IPS-NIHi7 (cell line): Measurements from ENCODE around the gene CACNA2D2.

Experiments
- DNase-seq: peaks from one replicate; pipeline ENCODE4 v3.0.0; 2012; ENCODE audit warnings: mixed read lengths; ENCODE audit errors: extremely low spot score

The CACNA2D2 gene

GRCh38 chr3:50327129-50327528 lies 176.3 kb downstream of the CACNA2D2 start:
- DNase-seq: no peak

DNA sequence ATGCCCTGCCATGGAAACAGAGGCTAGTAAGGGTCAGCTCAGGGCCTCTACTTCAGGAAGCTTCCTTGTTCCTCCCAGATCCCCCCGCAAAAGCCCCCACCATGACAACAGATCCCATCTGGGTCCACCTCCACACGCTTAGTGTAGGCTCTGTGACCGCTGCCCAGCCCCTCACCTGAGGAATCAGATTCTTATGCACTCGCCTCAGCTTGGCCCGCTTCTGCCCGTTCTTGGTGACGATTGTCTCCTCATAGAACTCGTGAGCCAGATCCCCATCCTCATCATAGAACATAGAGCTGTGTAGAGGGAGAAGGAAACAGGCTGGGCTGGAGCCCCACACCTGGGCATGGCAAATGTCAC lies 177.3 kb downstream of the CACNA2D2 start:
- DNase-seq: no peak

- no peak for DNase-seq
These were observed 177.8 kb downstream of the CACNA2D2 start for GRCh38 chr3:50325497-50326181.

DNA sequence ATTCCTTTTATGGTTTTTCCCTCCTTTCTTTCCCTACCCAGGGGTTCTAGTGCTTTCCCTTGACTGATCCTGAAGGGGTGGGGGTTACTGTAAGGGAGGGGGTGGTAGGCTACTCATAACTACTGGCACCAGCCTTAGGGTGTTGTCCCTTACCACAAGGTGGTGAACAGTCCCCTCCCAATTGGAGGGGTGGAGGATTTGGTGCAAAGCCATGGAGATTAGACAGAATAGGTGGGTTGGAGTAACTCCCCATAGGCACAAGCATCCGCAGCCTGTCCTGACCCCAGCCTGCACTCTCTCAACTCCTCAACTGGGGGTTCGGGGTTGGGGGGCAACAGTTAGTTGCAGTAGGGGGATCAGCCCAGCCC lies 178.3 kb downstream of the CACNA2D2 start:
- DNase-seq: no peak

DNA sequence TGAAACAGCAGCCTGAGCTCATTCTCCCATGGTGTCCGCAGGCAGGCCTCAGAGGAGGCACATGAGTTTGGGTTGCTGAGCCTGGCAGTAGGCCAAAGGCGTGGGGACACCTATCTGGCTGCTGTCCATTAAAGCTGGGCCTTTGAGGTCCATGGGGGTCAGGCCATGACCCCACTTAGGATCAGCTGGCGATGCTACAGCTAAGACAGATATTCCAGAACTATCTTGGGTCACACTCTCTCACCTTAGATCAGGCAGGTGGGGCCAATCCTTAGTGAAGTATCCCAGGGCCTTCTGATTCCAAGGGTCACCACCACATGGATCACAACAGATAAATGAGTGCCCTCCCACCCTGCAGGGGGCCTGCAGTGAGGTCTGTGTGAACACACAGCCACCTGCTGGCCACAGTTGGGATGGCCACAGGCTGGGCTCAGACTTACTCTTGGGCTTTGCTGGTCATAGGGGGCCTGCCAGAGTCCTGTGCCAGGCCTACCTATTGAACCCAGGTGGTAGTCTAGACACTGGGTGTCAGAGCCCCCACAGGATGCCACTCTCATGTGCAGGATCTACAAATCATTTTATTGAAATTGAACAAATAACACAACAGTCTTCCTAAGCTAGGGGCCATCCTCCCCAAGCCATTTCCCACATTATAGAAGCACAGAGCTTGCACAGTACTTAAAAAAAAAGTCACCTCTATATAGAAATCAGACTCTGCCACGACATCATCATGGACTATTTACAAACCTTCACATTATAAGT lies 178.9 kb downstream of the CACNA2D2 start:
- peak; percentile 78 for DNase-seq

DNA sequence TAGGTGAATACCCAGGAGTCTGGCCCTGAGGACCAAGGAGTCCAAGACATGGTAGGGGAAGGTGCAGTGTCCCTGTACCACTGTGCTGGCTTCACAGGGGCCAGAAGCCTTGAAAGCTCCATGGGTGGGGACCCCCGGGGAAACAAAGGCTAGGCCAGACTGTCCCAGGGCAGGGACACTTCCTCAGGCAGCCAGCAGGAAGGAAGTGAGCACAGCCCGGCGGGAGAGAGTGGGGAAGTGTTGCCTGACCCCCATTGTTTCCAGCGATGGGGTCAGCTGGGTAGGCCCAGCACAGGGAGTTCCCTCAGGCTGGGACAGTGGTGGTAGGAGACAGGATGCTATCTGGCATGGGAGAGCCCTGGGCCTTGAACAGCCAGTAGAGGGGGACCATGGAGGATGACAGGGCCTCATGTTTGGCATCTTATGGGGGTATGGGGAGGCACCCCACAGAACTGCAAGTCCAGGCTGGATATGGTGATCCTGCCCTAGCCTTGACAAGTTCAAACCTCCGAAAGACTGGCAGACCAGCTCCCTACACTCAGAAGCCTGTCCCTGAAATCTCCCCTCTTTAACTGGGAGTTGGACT lies 179.7 kb downstream of the CACNA2D2 start:
- no peak for DNase-seq

GRCh38 chr3:50323092-50323600 lies 180.3 kb downstream of the CACNA2D2 start:
- no peak for DNase-seq

DNA sequence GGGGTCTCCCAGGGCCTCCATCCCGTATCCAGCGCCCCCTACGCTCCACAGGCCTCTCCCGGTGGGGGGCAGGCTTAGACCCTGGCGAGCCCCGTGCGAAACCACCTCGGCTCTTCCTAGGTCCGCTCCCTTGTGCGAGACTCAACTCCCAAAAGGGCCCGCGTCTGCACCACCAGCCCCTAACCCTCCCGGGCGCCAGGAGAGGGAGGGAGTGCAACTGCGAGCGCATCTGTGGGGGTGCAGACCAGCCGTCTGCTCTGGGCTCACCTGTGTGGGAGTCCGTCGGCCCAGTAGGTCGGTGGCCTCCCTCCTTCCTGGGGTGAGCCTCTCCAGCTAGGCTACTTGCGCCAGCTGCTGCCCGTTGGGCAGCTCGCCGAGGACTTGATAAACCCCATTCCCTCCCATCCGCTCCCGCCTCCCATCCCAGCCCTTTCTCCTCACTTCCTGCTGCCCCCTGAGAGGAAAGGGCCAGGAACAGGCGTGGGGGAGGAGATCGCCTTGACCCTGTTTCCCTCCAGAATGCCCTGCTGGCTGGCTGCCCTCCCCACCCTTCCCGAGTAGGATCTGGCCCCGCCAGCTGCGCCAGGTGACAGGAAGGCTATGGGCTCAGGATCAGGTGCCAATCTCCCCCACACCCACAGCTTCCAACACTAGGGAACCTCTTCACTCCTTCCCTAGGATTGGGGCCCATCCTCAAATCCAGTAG lies 180.9 kb downstream of the CACNA2D2 start, which contains the start of gene HYAL2:
HYAL2 (minus strand) TSS at position 360 of the 706 bp plus-strand sequence. CDS start 2,256 bp downstream, outside the sequence.
- DNase-seq: no peak

GRCh38 chr3:50322115-50322385 lies 181.4 kb downstream of the CACNA2D2 start:
- DNase-seq: no peak

DNA sequence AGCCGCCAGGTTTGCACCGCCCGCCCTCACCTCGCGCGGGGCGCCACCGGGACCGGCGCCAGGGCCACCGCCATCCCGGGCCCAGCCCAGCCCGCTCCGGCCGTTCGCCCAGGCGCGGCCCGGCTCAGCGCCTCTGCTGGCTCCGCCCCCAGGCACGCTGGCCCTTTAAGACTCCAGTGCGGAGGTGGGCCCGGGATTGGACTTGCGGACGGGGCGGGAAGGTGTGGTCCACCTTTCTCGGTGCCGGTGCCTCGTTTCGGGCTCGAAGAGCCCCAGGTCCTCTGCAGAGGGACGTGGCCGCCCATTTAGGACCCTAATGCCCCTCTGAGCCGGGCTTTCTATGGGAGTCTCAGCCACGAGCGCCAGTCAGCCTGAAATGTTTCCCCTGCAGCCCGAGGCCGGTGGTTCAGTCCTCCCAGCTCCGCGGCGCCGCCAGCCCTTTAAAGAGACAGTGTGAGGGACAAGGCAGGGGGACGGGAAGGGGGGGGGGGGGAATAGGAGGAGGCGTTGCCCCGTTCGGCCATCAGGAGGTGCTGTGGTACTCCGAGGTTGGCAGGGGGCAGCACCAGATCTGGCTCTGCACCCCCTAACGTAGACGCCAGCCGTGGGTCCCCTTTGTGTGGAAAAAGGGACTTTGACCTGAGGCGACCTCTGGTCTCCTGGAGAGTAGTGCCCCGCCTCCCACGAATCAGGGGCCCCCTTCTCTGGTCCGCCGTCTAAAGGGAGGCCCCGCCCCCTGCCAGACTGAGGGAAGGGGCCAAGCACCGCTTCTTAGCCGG lies 181.9 kb downstream of the CACNA2D2 start:
- peak; percentile 87 for DNase-seq

DNA sequence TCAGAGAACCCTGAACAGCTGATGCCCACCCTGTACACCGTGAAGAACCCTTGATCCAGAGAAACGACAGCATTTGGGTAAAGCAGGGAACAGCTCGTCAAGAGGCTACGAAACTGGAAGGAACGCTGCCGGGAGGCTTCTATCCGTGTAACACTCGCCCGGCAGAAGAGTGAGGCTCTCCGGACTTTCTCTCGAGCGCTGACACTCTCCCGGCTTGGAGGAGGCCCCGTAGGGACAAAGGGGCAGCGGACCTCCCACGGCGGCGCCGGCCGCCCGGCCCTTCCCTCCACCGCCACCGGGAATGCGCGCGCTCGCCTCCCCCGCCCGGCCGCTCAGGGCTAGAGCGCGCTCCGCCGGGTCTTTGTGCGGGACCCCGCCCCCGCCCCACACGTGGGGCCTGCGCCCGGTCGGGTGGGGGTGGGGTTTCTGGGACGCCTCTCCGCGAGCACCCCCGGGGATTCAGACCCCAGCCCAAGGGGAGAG lies 182.5 kb downstream of the CACNA2D2 start:
- DNase-seq: peak; percentile 85

GRCh38 chr3:50319894-50320625 lies 183.4 kb downstream of the CACNA2D2 start:
- no peak for DNase-seq

DNA sequence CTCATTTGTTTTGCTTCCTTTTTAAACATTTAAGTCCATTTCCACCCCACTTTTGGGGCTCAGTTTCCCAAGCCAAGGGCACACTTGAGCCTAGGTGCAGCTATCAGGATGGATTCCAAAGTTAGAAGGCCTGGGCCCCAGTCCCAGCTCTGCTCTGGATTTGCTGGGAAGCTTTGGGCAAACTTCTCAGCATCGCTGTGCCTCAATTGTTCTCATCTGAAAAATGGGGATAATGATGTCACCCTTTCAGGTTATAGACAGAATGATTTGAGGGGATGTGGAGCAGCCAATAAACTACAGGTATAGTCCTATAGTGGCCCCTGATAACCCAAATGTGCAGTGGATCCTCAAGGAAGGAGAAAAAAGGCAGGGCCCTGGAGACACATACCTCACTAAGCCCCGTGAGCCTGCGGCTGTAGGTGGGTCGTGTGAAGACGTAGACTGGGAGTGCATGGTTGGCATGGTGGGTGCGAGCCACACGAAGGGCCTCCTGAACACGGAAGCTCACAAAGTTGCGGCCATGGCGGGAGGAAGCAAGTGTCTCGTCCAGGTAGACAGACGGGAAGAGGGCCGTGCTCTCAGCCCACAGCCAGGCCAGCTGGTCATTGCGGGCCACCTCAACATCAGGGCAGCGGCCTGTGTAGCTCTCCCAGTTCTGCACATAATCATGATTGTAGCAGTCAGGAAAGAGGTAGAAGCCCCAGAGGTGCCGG lies 184.1 kb downstream of the CACNA2D2 start:
- no peak for DNase-seq

DNA sequence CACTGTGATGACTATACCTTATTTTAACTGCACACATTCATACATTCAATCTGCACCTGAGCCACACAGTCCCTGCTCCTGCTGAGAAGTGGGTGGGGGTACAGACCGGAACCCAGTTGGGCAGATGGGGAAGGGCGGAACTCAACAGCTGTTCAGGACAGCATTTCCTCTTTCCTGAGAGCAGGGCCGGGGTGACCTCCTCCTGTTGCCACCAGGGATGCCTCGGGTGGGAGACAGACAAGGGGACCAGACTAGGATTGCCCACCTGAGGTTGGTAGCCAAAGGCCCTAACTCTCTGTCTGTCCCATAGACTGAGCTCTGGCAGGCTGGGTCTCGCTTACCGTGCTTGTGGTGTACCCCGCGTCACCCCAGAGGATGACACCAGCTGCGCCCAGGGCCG lies 184.8 kb downstream of the CACNA2D2 start:
- no peak for DNase-seq

DNA sequence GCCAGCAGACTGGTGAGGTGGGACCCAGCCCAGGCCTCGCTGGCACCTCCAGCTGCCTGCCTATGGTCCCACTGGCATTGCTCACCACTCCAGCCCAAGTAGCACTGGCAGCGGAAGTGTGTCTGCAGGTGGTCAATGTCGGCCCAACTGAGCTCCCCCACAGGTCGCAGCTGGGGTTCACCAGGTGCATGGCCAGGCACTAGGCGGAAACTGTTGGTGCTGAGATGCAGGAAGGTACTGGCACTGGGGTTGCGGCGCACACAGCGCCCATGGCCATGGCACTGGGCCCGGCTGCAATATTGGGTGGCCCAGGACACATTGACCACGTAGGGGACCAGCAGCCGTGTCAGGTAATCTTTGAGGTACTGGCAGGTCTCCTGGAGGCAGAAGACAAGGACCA lies 185.3 kb downstream of the CACNA2D2 start:
- DNase-seq: no peak

GRCh38 chr3:50317300-50317699 lies 186.1 kb downstream of the CACNA2D2 start:
- DNase-seq: no peak

DNA sequence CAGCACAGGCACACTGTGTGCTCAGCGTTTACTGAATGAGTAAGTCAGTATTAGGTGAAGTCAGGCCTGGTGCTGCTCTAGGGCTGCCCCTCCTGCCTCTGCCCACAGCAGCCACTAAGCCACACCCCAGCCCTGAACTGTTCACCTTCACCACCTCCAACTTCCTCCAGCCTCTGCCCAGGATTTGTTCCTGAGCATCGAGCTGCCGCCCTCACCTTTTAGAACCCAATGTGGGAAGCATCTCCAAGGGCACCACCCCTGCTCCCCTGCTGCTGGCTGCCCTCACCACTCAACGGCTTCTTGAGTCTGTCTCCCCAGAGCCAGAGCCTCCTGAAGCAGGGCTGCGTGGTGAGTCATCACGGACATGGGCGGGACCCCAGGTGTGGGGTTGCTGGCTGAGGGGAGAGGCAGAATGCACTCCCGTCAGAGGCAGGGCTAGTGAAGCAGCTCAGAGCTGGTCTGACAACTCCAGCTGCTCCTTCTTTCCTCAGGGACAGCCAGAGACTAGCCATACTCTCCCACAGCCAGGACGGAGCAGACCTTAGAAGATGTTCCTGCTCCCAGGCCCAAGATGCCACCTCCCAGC lies 186.7 kb downstream of the CACNA2D2 start:
- DNase-seq: no peak

DNA sequence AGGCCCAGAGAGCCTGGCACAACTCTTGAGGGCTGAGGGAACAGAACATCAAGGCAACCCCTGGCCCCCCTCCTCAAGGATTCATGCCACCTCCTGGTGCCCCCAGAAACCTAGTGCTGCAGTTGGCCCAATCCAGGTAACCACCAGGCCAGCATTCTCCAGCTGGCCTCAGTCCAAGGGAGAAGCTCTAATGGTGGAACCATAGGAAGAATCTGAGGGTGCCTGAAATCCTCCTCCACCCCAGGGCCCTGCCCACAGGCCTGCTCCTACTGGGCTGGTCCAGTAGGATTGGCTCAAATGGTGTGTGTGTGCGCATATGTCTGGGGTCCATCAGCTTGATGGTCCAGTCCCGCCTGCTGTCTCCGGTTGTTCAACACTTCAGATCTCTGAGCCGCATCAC lies 188.6 kb downstream of the CACNA2D2 start:
- DNase-seq: no peak

- DNase-seq: no peak
These were observed 189.1 kb downstream of the CACNA2D2 start for GRCh38 chr3:50314342-50314741.
